ELR (cell line): ENCODE results near the gene GHRHR.
A peak's percentile ranks its signal among the peaks of the same experiment; 100 is the strongest.

Source experiments
- DNase-seq: peaks from one replicate; pipeline ENCODE4 v3.0.0-alpha.2; 2015; ENCODE audit warnings: low read depth

GHRHR gene

GRCh38 chr7:31004393-31004792 lies 40.6 kb downstream of the GHRHR start:
- DNase-seq = no peak

GRCh38 chr7:31006857-31007256 lies 43.1 kb downstream of the GHRHR start:
- no peak for DNase-seq

- no peak for DNase-seq
Observed at GRCh38 chr7:31007634-31008033, 43.9 kb downstream of the GHRHR start.

- no peak for DNase-seq
Observed at GRCh38 chr7:31014826-31015225, 51.1 kb downstream of the GHRHR start.

- DNase-seq = no peak
Observed at GRCh38 chr7:31017032-31017675, 53.4 kb downstream of the GHRHR start.

- no peak for DNase-seq
Observed at GRCh38 chr7:31017721-31018120, 54.0 kb downstream of the GHRHR start.

- DNase-seq = no peak
Observed at GRCh38 chr7:31019509-31019908, 55.8 kb downstream of the GHRHR start.

- peak; percentile 10 for DNase-seq
Observed at GRCh38 chr7:31020161-31020560, 56.4 kb downstream of the GHRHR start.

- DNase-seq = no peak
Observed at GRCh38 chr7:31020652-31021051, 56.9 kb downstream of the GHRHR start.

- DNase-seq = no peak
Observed at GRCh38 chr7:31022117-31022516, 58.4 kb downstream of the GHRHR start.

- DNase-seq = no peak
Observed at GRCh38 chr7:31022726-31023125, 59.0 kb downstream of the GHRHR start.

GRCh38 chr7:31023877-31024276 lies 60.1 kb downstream of the GHRHR start:
- no peak for DNase-seq

GRCh38 chr7:31027161-31027965 lies 63.6 kb downstream of the GHRHR start:
- DNase-seq = no peak

- no peak for DNase-seq
Observed at GRCh38 chr7:31028006-31028405, 64.3 kb downstream of the GHRHR start.

GRCh38 chr7:31028417-31028992 lies 64.8 kb downstream of the GHRHR start:
- no peak for DNase-seq
